ENCODE results near the gene CACNA1C.

Gene CACNA1C

DNA sequence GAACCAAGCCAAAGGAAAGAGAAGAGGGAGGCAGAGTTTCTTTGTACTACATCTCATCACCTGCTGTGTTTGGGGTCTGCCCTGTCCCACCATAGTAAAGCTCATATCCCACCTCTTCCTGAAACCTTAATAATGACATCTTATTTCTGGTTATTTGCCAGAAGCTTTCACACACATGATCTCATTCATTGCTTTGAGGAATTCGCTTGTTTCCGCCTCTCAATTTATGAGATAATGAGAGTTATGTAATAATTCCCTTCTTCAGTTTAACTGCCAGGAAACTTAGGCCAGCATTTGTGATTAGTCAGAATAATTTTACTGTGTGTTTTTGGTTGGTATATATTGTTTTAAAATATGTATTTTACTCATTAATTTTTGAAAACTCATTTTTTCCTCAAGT, 205.2 kb downstream of the CACNA1C start:
- DNase-seq (ENCODE audit: low spot score) = no peak

- DNase-seq (ENCODE audit: low spot score) = no peak
These were observed 206.6 kb downstream of the CACNA1C start for GRCh38 chr12:2259369-2259768.

- DNase-seq (ENCODE audit: low spot score) = no peak
These were observed 207.7 kb downstream of the CACNA1C start for GRCh38 chr12:2260441-2260840.

GRCh38 chr12:2261708-2262107, 208.9 kb downstream of the CACNA1C start:
- DNase-seq (ENCODE audit: low spot score) = no peak

DNA sequence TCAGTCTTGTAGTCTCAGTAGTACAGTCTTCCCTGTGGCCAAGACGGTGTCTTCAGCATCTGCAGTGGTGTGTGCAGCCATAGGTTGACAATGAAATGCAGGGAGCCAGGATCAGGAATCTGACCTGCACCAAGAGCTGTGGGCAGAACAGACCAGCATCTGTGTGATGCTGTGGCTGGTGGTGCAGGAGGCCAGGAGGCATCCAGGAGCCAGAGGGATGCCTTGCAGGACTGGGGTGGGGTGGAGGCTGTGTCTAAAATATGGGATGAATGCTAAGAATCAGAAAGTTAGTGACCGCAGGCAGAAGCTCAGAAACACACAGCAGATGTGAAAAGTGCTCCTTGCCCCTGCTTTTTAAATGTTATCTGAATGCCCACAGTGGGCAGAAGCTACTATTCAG, 209.7 kb downstream of the CACNA1C start:
- DNase-seq (ENCODE audit: low spot score) = no peak

GRCh38 chr12:2263901-2264300, 211.1 kb downstream of the CACNA1C start:
- no peak for DNase-seq (ENCODE audit: low spot score)

- DNase-seq (ENCODE audit: low spot score) = no peak
These were observed 212.0 kb downstream of the CACNA1C start for GRCh38 chr12:2264651-2265232.

GRCh38 chr12:2265461-2266167, 212.8 kb downstream of the CACNA1C start:
- no peak for DNase-seq (ENCODE audit: low spot score)

DNA sequence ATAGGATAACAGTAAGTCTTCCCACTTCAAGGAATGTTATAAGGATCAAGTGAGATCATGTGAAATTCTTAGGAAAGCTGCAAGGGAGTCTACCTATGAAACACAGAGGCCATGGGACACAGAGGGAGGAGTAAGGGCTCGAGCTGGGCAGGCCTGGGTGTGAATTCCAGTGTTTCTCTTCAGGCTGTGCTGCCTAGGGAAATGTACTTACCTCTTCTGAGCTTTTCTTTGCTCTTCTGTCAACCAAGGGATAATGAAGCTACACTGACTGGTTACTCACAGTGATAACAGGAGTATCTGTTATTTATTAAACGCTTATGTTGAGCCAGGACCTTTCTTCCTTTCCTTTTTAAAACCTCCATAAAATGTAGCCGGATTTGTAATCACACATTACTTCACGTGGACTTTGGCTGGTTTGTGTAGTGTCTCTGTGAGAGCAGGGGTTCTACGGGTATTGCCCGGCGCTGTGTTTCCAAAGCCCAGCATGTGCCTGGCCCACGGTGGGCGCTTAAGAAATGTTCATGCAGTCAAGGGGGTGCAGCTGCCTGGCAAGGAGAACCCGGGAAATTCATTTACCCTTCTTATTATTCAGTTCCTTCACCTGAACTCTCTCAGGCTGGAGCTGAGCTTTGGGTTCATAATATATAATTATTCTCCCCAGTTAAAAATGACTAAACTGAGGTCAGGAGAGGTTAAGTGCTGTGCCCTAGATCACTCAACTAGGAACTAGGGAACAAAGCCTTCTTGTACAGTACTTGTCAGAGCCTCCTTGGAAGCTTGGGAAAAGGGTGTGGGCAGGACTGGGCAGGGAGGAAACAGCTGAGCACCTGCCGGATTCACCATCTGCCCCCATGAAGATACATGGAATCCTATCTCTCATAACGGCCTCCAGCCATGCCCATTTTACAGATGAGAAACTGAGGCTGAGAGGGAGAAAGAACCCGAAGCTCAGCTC, 214.2 kb downstream of the CACNA1C start:
- no peak for DNase-seq (ENCODE audit: low spot score)

- DNase-seq (ENCODE audit: low spot score) = no peak
These were observed 215.1 kb downstream of the CACNA1C start for GRCh38 chr12:2267703-2268470.

DNA sequence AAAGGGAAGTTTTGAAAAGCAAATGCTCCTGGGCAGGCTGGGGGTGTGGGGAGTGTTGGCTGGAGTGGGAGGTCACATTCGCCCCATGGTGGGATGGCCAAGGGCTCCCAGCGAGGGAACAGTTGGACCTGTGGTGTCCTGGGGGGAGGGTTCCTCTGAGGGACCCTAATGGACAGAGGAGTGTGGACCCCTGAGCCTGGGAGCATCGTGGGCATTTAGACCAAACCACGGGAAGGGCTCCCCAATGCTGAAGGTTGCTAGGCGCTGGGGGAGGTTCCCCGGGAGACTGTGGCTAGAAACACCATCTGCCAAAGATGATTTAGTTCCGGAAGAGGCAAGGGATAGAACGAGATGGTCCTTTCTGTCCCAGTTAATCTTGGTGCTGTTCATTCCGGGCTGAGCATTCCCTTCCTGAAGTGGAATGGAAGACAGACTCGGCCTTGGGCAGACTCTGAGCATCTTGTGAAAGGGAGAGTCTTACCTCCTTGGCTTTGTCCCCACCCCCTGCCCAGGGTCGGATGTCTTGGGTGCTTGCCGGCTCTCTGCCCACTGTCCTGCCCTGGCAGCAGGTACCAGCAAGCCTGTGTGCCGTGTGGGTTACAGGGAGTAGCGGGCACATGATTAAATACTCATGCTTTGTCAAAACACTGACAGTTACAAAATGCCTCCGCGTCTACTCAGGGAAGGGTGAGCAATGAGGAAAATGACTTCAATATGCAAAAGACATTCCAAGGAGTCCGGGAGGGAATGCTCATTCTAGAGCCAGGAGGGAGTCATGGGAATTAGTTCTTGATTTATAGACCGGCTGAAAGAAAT, 215.9 kb downstream of the CACNA1C start:
- no peak for DNase-seq (ENCODE audit: low spot score)

DNA sequence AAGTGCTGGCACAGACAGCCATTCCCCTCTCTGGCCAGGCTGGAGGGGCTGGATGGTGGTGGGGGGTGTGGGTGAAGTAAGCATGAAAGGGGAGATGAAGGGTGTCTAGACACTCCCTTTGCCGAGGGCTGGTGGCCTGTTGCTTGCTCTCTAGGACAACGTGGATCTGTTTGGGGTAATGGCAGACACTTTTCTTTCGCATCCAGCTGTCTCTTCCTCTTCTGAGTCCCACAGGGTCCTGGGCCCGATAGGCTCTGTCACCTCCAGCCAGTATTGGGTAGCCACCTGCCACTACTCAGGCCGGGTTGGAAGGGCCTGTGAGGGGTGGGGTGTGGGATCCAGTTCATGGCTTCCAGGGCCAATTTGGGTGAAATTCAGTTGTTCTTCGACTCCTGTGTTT, 218.1 kb downstream of the CACNA1C start:
- DNase-seq (ENCODE audit: low spot score) = no peak

DNA sequence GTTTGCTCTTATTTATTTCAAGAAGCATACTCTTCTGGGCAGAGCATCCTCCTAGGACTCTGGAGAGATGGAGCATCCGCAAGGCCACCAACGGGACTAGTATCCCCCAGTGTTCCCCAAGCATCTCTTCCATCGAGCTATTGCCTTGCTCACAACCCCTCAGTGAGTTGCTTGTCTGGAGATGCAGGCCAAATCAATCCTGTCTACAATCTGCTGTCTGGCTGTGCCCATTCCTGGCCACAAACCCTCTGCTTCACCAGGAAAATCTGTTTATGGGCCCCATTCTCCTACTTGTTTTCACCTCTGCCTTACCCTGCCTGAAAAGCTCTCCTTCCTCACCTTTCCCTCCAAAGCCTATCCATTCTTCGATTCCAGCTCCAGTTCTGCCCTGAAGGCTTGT, 219.2 kb downstream of the CACNA1C start:
- DNase-seq (ENCODE audit: low spot score) = no peak

GRCh38 chr12:2273288-2273687, 220.5 kb downstream of the CACNA1C start:
- no peak for DNase-seq (ENCODE audit: low spot score)

DNA sequence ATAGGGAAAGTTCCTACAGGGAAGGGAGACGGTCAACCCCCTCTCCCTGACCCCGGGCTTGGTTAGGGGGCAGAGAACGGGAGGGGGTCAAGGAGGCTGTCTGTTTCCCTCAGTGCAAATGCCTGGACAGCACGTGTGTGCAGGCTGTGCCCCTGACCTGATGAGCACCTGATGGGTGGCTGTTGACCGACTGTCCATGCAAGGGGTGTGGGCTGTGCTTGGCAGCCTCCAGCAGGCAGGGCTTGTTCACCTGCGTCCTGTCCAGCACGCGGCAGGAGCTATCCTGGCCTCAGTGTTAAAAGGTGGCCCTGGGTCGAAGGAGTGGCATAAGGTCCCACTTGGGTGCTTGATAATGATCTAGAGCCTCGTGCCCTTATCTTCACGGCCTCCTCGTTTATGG, 221.0 kb downstream of the CACNA1C start:
- DNase-seq (ENCODE audit: low spot score) = no peak

DNA sequence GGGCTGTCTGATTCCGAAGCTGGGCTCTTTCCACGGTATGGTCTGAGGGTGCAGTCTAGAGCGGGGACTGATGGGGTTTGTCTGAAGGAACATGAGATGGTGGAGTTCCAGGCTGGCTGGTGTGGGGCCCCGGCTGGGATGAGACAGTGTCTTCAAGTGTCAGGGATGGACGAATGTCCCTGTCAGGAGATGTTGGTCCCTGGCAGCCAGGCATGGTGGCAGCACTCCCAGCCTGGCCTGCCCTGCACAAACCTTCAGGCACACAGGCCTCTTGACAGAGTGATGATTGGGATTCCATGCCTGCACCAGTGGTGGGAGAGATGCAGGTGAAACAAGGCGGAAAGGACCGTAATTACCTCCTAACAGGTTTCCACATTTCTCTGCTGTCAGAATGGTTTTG, 221.9 kb downstream of the CACNA1C start:
- no peak for DNase-seq (ENCODE audit: low spot score)

DNA sequence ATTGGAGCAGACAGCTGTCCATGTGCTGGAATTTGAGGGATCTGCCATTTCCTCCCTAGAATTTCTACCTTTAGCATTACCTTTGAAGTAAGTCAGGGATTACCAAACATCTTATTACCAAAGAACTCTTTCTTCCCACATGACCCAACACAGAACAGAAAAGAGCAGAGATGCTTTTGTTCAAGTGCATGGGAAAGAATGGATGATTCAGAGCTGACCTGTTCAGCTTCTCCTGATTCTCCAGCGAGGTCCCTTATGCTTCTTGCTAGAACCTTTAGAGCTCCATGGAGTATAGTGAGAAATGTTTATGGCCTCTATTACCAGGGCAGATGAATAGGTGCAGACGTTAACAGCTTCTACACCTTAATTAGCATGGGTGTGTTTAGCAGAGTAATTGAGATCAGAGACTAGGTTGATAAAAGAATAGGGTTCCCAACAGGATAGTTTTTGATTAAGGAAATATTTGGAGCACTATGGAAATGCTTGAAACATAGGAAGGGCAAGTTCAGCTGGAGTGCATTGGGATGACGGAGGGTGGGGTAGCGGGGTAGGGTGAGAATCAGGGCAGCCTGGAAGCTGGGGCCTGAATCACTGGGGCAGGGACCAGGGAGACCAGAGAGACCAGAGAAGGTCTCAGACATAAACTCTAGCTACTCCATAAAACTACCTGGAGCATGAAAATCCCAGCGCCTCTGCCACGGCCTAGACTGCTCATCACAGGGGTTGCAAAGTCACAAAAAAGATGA, 223.7 kb downstream of the CACNA1C start:
- no peak for DNase-seq (ENCODE audit: low spot score)

DNA sequence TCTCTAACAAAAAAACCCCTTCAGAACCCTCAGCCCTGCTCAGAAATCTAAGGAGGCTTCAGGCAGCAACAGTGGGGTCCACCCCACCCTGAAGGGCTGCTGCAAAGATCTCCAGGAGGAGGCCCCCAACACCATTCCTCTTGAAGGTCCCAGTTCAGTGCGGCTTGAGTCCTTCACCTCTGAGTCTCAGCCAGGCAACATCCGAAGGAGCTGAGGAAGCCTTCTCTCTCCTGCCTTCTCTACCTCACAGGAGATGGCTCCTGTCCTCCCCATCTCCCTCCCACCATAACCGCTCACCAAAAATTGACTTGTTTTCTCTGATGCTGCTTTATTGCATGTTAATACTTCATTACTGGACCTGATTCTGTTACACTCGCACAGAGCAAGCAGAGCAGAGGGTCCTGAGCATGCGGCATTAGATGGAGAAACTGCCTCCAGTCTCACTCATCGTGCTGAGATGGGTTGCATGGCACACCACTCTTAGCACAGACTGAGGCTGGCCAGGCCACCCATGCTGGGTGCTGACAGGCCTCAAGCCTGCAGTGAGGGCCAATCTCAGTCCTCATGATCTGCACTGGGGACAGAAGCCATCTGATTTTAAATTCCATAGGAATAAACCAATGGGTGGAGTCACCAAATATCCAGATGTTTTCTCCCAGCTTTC, 224.8 kb downstream of the CACNA1C start:
- DNase-seq (ENCODE audit: low spot score) = no peak

DNA sequence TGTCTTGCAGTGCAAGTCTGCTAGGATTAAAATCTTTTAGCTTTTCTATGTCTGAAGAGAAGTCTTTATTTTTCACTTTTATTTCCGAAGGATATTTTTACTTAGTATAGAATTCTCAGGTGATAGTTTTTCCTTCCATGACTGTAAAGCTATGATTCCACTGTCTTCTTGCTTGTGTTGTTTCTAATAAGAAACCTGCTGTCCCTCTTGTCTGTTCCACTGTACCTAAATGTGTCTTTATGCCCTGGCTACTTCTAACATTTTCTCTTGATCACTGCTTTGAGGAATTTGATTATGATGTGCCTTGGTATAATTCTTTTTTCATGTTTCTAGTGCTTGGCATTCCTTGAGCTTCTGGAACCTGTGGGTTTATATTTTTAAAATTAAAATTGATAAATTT, 228.7 kb downstream of the CACNA1C start:
- DNase-seq (ENCODE audit: low spot score) = no peak

- DNase-seq (ENCODE audit: low spot score) = no peak
These were observed 229.5 kb downstream of the CACNA1C start for GRCh38 chr12:2282318-2282717.

All from COLO829 (cell line).